ENCODE measurements around the gene KCNAB2. TPM values are rescaled to one million over a fixed set of nuclear protein-coding genes. Genes with fewer than 3 reads are reported as not detected.
A peak's percentile ranks its signal among the peaks of the same experiment; 100 is the strongest.

The KCNAB2 gene
- total RNA-seq, 1 experiment from 2014 or later = 10.3 TPM

DNA sequence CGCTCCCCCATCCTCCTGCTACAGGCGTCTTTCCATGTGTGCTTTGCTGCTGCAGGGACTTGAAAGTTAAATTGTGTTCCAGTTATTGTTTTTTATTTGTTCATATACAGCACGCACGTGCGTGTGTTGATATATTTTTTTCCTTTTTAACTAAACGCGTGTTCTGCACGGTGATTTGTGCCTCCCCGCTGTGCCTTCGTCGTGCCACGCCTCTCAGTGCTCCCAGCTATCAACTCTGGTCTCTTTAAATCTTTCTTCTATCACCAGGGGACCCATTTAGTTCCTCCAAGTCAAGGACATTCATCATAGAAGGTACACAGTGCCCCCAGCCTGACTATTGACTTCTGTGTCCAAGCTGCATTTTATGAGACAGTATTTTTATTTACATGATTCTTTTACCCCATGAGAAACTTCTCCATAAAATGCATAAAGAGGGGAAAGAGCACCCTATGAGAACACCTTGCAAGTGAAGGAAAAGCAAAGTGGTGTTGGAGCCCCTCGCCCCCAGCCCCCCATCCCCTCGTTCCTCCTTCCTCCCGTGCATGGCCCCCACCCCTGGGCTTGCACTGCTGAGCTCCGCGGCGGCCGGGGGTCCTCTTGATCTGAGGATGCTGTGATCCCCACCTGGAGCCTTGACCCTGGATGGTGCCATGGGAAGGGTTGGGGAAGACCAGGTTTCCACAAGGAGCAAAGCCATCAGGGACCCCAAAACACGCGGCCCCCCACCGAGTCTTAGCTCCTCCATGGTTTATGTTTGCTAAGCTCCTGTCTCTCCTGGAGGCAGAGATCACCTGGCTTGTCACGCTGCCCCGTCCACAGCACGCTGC, 45.5 kb downstream of the KCNAB2 start:
- no peak for DNase-seq (ENCODE audit: low spot score)
- CTCF ChIA-PET = interaction anchor here (0.8 to 1.9 kb wide), 3 partner anchors 9 to 32 kb away, joined by 3 to 8 read pairs (median 5); no protein-coding TSS in a partner anchor
- TF ChIP-seq PRRX2 (CRISPR knock-in tag; IDR thresholded peaks at IDR 0.05) (no peak), NFE2L1 (CRISPR knock-in tag; IDR thresholded peaks at IDR 0.05) (no peak), ZNF396 (CRISPR knock-in tag; IDR thresholded peaks at IDR 0.05; ENCODE audit: borderline replicate concordance) (no peak), ELF4 (CRISPR knock-in tag; IDR thresholded peaks at IDR 0.05; ENCODE audit: low read depth) (no peak), IRF1 (CRISPR knock-in tag; IDR thresholded peaks at IDR 0.05) (no peak), FOXJ3 (CRISPR knock-in tag; IDR thresholded peaks at IDR 0.05; ENCODE audit: borderline replicate concordance) (no peak), ARID4B (CRISPR knock-in tag; IDR thresholded peaks at IDR 0.05; ENCODE audit: borderline replicate concordance) (no peak), CREB1 (CRISPR knock-in tag; IDR thresholded peaks at IDR 0.05) (no peak), HMGXB4 (CRISPR knock-in tag; IDR thresholded peaks at IDR 0.05) (no peak), FOXP1 (CRISPR knock-in tag; IDR thresholded peaks at IDR 0.05; ENCODE audit: borderline replicate concordance) (no peak)
- TF ChIP-seq, protein P1, sequence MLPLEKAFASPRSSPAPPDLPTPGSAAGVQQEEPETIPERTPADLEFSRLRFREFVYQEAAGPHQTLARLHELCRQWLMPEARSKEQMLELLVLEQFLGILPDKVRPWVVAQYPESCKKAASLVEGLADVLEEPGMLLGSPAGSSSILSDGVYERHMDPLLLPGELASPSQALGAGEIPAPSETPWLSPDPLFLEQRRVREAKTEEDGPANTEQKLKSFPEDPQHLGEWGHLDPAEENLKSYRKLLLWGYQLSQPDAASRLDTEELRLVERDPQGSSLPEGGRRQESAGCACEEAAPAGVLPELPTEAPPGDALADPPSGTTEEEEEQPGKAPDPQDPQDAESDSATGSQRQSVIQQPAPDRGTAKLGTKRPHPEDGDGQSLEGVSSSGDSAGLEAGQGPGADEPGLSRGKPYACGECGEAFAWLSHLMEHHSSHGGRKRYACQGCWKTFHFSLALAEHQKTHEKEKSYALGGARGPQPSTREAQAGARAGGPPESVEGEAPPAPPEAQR (CRISPR knock-in tag; IDR thresholded peaks at IDR 0.05) = no peak
- POLR2A ChIA-PET = no interaction called here
- Mint-ChIP-seq H3K27me3 (ENCODE audit: low read depth) (no peaks in the 10 kb centered on the region), H3K4me3 (no peak overlapping the region), H3K27ac (peak overlapping the region; percentile 51; the same call in 1 of the 2 replicates), H3K36me3 (no peaks in the 10 kb centered on the region), H3K9me3 (no peaks in the 10 kb centered on the region), H3K4me1 (no peaks in the 10 kb centered on the region)
- ATAC-seq = no peak

DNA sequence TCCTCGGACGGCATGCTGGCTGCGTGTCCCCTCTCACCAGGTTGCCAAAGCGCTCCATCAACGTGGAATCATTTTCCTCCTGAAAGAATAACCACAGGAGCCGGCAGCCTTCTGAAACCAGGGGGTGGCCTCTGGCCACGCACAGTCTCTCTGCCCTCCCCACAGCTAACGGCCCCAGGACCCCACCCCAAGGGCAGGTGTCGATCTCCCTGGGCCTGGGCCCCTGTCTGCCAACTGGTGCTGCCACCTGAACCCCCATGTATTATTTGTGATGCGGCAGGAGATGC, 46.1 kb downstream of the KCNAB2 start:
- Mint-ChIP-seq H3K36me3 (no peaks in the 10 kb centered on the region), H3K27ac (no peak overlapping the region), H3K4me3 (no peak overlapping the region), H3K27me3 (ENCODE audit: low read depth) (no peaks in the 10 kb centered on the region), H3K4me1 (no peaks in the 10 kb centered on the region), H3K9me3 (no peaks in the 10 kb centered on the region)
- POLR2A ChIA-PET = no interaction called here
- no peak for ATAC-seq
- CTCF ChIA-PET = interaction anchor here (0.8 to 1.9 kb wide), 3 partner anchors 8 to 33 kb away, joined by 3 to 8 read pairs (median 5); no protein-coding TSS in a partner anchor
- DNase-seq (ENCODE audit: low spot score) = no peak
- TF ChIP-seq SOX15 (CRISPR knock-in tag; IDR thresholded peaks at IDR 0.05) (no peak), JUN (CRISPR knock-in tag; IDR thresholded peaks at IDR 0.05) (no peak), GRHL2 (CRISPR knock-in tag; IDR thresholded peaks at IDR 0.05; ENCODE audit: insufficient replicate concordance, severe bottlenecking) (no peak), STAT6 (CRISPR knock-in tag; conservative IDR thresholded peaks at IDR 0.05; ENCODE audit: low read depth) (no peak), MYBL2 (CRISPR knock-in tag; IDR thresholded peaks at IDR 0.05) (no peak), SMAD3 (CRISPR knock-in tag; IDR thresholded peaks at IDR 0.05; ENCODE audit: borderline replicate concordance) (no peak)
- TF ChIP-seq, protein P2, sequence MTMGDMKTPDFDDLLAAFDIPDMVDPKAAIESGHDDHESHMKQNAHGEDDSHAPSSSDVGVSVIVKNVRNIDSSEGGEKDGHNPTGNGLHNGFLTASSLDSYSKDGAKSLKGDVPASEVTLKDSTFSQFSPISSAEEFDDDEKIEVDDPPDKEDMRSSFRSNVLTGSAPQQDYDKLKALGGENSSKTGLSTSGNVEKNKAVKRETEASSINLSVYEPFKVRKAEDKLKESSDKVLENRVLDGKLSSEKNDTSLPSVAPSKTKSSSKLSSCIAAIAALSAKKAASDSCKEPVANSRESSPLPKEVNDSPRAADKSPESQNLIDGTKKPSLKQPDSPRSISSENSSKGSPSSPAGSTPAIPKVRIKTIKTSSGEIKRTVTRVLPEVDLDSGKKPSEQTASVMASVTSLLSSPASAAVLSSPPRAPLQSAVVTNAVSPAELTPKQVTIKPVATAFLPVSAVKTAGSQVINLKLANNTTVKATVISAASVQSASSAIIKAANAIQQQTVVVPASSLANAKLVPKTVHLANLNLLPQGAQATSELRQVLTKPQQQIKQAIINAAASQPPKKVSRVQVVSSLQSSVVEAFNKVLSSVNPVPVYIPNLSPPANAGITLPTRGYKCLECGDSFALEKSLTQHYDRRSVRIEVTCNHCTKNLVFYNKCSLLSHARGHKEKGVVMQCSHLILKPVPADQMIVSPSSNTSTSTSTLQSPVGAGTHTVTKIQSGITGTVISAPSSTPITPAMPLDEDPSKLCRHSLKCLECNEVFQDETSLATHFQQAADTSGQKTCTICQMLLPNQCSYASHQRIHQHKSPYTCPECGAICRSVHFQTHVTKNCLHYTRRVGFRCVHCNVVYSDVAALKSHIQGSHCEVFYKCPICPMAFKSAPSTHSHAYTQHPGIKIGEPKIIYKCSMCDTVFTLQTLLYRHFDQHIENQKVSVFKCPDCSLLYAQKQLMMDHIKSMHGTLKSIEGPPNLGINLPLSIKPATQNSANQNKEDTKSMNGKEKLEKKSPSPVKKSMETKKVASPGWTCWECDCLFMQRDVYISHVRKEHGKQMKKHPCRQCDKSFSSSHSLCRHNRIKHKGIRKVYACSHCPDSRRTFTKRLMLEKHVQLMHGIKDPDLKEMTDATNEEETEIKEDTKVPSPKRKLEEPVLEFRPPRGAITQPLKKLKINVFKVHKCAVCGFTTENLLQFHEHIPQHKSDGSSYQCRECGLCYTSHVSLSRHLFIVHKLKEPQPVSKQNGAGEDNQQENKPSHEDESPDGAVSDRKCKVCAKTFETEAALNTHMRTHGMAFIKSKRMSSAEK (CRISPR knock-in tag; IDR thresholded peaks at IDR 0.05; ENCODE audit: borderline replicate concordance) = no peak

Measured in WTC11 (cell line).